MM.1S (cell line): ENCODE results near the gene DENND1A.

Experiments
- CTCF ChIP-seq: fragments of 300-600 bp; sonication (generic); IDR thresholded peaks from 2 replicates; pipeline ENCODE4 v1.5.1; 2016; ENCODE audit warnings: antibody characterized with exemption, low read length, mixed read lengths
- EZH2 ChIP-seq: fragments of 300-600 bp; sonication (generic); optimal IDR thresholded peaks from 2 replicates; pipeline ENCODE3; 2017; ENCODE audit warnings: low read depth, mild to moderate bottlenecking, antibody characterized with exemption, low read length, mixed read lengths
- EZH2phosphoT487 ChIP-seq: fragments of 300-600 bp; sonication (generic); IDR thresholded peaks from 2 replicates; pipeline ENCODE4 v1.6.1; 2018; ENCODE audit warnings: antibody characterized with exemption, low read length

DNA sequence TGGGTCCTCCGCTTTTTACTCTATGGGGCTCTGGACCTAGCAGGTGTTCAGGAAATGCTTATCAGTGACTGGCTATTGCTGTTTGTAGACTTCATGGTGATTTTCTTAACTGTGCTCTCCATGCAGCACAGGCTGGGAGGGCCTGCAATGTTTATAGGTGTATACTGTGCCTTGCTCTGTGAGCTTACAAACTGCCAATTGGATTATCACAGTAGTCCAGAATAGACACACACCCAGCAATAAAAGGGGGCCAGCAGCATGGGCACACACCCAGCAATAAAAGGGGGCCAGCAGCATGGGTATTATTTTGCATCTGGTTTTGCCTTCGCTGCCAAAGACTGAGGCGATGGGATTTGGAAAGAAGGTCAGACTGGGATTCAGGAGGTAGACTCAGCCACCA is 473.9 kb downstream of the DENND1A start:
- no peak for TF ChIP-seq CTCF
- TF ChIP-seq EZH2phosphoT487 = no peak
- TF ChIP-seq EZH2 = no peak
